NCI-H345 treated with DMSO at 0.1 percent for 48 hours (cell line): Measurements from ENCODE around the gene MALAT1.

Experiments
- DNase-seq: peaks from one replicate; lab custom pipeline; 2025; ENCODE audit not compliant: unreplicated experiment; lab: John Stamatoyannopoulos, UW

The MALAT1 gene

GRCh38 chr11:65537620-65538231, 38.9 kb downstream of the MALAT1 start:
- DNase-seq = no peak

- no peak for DNase-seq
These were observed 39.5 kb downstream of the MALAT1 start for GRCh38 chr11:65538232-65538914.

- no peak for DNase-seq
These were observed 40.3 kb downstream of the MALAT1 start for GRCh38 chr11:65538915-65539743.

GRCh38 chr11:65539744-65540289, 41.0 kb downstream of the MALAT1 start:
- no peak for DNase-seq

GRCh38 chr11:65540290-65541092, 41.6 kb downstream of the MALAT1 start:
- peak; percentile 51 for DNase-seq

- no peak for DNase-seq
These were observed 42.5 kb downstream of the MALAT1 start for GRCh38 chr11:65541093-65541982.

GRCh38 chr11:65542738-65543390, 44.0 kb downstream of the MALAT1 start:
- DNase-seq = no peak

GRCh38 chr11:65545853-65546216, 47.0 kb downstream of the MALAT1 start:
- DNase-seq = no peak

- peak; percentile 78 for DNase-seq
These were observed 47.5 kb downstream of the MALAT1 start for GRCh38 chr11:65546217-65546958.

- no peak for DNase-seq
These were observed 48.7 kb downstream of the MALAT1 start for GRCh38 chr11:65547446-65548125.

GRCh38 chr11:65548395-65548794, 49.5 kb downstream of the MALAT1 start:
- no peak for DNase-seq

GRCh38 chr11:65549096-65549495, 50.3 kb downstream of the MALAT1 start:
- no peak for DNase-seq

GRCh38 chr11:65551572-65552387, 52.9 kb downstream of the MALAT1 start:
- DNase-seq = peak; percentile 41

GRCh38 chr11:65552388-65552951, 53.6 kb downstream of the MALAT1 start:
- DNase-seq = no peak

- DNase-seq = peak; percentile 19
These were observed 54.6 kb downstream of the MALAT1 start for GRCh38 chr11:65553301-65554001.

- DNase-seq = no peak
These were observed 55.4 kb downstream of the MALAT1 start for GRCh38 chr11:65554057-65554818.
